SK-N-SH treated with all-trans-retinoic acid at 6 μM for 48 hours (cell line): Measurements from ENCODE around the gene SLC35G6.

ENCODE experiments used
- ARNTL ChIP-seq: fragments of 450-650 bp; formaldehyde crosslinking; IDR thresholded peaks from 2 replicates; pipeline ENCODE4 v1.5.0; 2020; ENCODE audit warnings: low read depth, mild to moderate bottlenecking, moderate library complexity, borderline replicate concordance
- BACH2 ChIP-seq: fragments of 250-450 bp; sonication (Bioruptor Pico); IDR thresholded peaks from 2 replicates; pipeline ENCODE4 v1.9.0; 2021; ENCODE audit warnings: mild to moderate bottlenecking, borderline replicate concordance
- CREB5 ChIP-seq: fragments of 250-450 bp; sonication (Bioruptor Pico); IDR thresholded peaks from 2 replicates; pipeline ENCODE4 v1.5.1; 2020; ENCODE audit warnings: low read depth, mild to moderate bottlenecking, moderate library complexity
- CSDC2 ChIP-seq: fragments of 250-450 bp; sonication (Bioruptor Pico); IDR thresholded peaks from 2 replicates; pipeline ENCODE4 v1.5.0; 2020; ENCODE audit warnings: mild to moderate bottlenecking, moderate library complexity
- CSRNP3 ChIP-seq: fragments of 250-450 bp; sonication (Bioruptor Pico); IDR thresholded peaks from 2 replicates; pipeline ENCODE4 v1.5.1; 2021; ENCODE audit warnings: mild to moderate bottlenecking, moderate library complexity
- ISL1 ChIP-seq: fragments of 250-450 bp; sonication (Bioruptor Pico); IDR thresholded peaks from 2 replicates; pipeline ENCODE4 v2.1.2; 2022; ENCODE audit warnings: mild to moderate bottlenecking, moderate library complexity
- OSR1 ChIP-seq: fragments of 250-450 bp; sonication (Bioruptor Pico); IDR thresholded peaks from 2 replicates; pipeline ENCODE4 v1.8.0; 2022; ENCODE audit warnings: moderate library complexity, mild to moderate bottlenecking, inconsistent platforms
- PATZ1 ChIP-seq: fragments of 250-450 bp; sonication (Bioruptor Pico); IDR thresholded peaks from 2 replicates; pipeline ENCODE4 v1.8.0; 2020; ENCODE audit warnings: mild to moderate bottlenecking, moderate library complexity, borderline replicate concordance
- PPARA ChIP-seq: fragments of 250-450 bp; sonication (Bioruptor Pico); IDR thresholded peaks from 2 replicates; pipeline ENCODE4 v1.5.0; 2020; ENCODE audit warnings: mild to moderate bottlenecking, borderline replicate concordance
- SNAI2 ChIP-seq: fragments of 250-450 bp; sonication (Bioruptor Pico); IDR thresholded peaks from 2 replicates; pipeline ENCODE4 v1.5.0; 2020; ENCODE audit warnings: mild to moderate bottlenecking, moderate library complexity
- TOX ChIP-seq: fragments of 250-450 bp; sonication (Bioruptor Pico); IDR thresholded peaks from 2 replicates; pipeline ENCODE4 v1.8.0; 2021; ENCODE audit warnings: mild to moderate bottlenecking, moderate library complexity, borderline replicate concordance
- ZFP30 ChIP-seq: fragments of 450-650 bp; formaldehyde crosslinking; IDR thresholded peaks from 2 replicates; pipeline ENCODE4 v1.5.0; 2022; ENCODE audit warnings: mild to moderate bottlenecking, moderate library complexity

- no peak for TF ChIP-seq CSRNP3 (CRISPR knock-in tag)
- no peak for TF ChIP-seq PPARA (CRISPR knock-in tag)
- no peak for TF ChIP-seq SNAI2
- no peak for TF ChIP-seq CREB5 (CRISPR knock-in tag)
- no peak for TF ChIP-seq PATZ1
- TF ChIP-seq OSR1 (CRISPR knock-in tag) = no peak
- TF ChIP-seq TOX (CRISPR knock-in tag) = no peak
- TF ChIP-seq ZFP30 (CRISPR knock-in tag) = no peak
- no peak for TF ChIP-seq ARNTL
- TF ChIP-seq BACH2 = no peak
- TF ChIP-seq CSDC2 (CRISPR knock-in tag) = no peak
- TF ChIP-seq ISL1 (CRISPR knock-in tag) = no peak
Measured at GRCh38 chr17:7466639-7467341, 14.5 kb upstream of the SLC35G6 start.
